Sigmoid colon (tissue), 4 donors: ENCODE measurements around the gene SBK3.
"Not testable (repeated sequence)": the region's sequence is repeated elsewhere in the genome, so short reads cannot be mapped to it uniquely, and the experiment has no call there.

ENCODE experiments used
- EP300 ChIP-seq, 4 donors: sonication (generic); formaldehyde crosslinking; IDR thresholded peaks; one replicate each; pipeline ENCODE4 v1.6.1; 2017; ENCODE audit warnings: antibody characterized with exemption in 4 of 4
- POLR2A ChIP-seq, 2 donors: fragments of 450-650 bp; IDR thresholded peaks; one replicate each; pipeline ENCODE4 v1.6.1; 2016; ENCODE audit warnings: antibody characterized with exemption in 2 of 2, mild to moderate bottlenecking in 2 of 2, moderate library complexity in 2 of 2
- TF ChIP-seq, protein P1 (sequence below), 4 experiments: fragments of 450-650 bp in 3 of 4; fragments of 200-600 bp in 1 of 4; IDR thresholded peaks; one replicate each; pipeline ENCODE4 v1.5.1; 2016 to 2019; ENCODE audit warnings: antibody characterized with exemption in 4 of 4, mild to moderate bottlenecking in 3 of 4, moderate library complexity in 2 of 4

DNA sequence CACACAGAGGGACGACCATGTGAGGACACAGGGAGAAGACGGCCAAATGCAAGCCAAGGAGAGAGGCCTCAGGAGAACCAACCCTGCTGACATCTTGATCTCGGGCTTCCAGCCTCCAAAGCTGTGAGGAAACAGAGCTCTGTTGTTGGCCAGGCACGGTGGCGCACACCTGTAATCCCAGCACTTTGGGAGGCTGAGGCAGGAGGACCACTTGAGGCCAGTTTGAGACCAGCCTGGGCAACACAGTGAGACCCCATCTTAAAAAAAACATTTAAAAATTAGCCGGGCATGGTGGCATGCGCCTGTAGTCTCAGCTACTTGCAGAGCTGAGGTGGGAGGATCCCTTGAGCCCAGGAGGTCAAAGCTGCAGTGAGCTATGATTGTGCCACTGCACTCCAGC is 11.1 kb downstream of the SBK3 start:
- not testable (repeated sequence) for TF ChIP-seq EP300, POLR2A (IDR thresholded peaks at IDR 0.05)
- TF ChIP-seq, protein P1, sequence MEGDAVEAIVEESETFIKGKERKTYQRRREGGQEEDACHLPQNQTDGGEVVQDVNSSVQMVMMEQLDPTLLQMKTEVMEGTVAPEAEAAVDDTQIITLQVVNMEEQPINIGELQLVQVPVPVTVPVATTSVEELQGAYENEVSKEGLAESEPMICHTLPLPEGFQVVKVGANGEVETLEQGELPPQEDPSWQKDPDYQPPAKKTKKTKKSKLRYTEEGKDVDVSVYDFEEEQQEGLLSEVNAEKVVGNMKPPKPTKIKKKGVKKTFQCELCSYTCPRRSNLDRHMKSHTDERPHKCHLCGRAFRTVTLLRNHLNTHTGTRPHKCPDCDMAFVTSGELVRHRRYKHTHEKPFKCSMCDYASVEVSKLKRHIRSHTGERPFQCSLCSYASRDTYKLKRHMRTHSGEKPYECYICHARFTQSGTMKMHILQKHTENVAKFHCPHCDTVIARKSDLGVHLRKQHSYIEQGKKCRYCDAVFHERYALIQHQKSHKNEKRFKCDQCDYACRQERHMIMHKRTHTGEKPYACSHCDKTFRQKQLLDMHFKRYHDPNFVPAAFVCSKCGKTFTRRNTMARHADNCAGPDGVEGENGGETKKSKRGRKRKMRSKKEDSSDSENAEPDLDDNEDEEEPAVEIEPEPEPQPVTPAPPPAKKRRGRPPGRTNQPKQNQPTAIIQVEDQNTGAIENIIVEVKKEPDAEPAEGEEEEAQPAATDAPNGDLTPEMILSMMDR (IDR thresholded peaks at IDR 0.05), result not testable (repeated sequence)
